GM19238 (cell line): ENCODE data around the gene OR11H1.
"Not testable (repeated sequence)": the region's sequence is repeated elsewhere in the genome, so short reads cannot be mapped to it uniquely, and the experiment has no call there.

ENCODE experiments used
- DNase-seq: peaks from one replicate; pipeline ENCODE4 v3.0.0; 2011; ENCODE audit warnings: low spot score; ENCODE audit not compliant: insufficient read length

OR11H1 gene, protein sequence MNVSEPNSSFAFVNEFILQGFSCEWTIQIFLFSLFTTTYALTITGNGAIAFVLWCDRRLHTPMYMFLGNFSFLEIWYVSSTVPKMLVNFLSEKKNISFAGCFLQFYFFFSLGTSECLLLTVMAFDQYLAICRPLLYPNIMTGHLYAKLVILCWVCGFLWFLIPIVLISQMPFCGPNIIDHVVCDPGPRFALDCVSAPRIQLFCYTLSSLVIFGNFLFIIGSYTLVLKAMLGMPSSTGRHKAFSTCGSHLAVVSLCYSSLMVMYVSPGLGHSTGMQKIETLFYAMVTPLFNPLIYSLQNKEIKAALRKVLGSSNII

DNA sequence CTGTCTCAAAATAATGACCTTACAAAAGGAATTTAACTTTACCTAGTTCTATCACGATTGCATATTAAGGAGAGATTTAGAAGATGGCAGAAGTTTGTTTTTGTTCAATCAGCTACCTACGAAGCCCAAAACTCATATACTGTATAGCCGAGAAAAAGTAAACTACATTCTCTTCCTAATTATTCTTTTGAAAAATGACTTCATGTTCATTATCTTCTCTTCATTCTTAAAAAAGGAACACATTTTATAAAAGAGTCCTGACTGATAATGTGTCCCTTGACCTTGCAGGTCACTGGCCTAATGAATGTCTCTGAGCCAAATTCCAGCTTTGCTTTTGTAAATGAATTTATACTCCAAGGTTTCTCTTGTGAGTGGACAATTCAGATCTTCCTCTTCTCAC lies at the start of gene OR11H1:
OR11H1 (plus strand) TSS at position 301 of the 400 bp plus-strand sequence; CDS start at position 301, 0 bp downstream.
- DNase-seq, result not testable (repeated sequence)

DNA sequence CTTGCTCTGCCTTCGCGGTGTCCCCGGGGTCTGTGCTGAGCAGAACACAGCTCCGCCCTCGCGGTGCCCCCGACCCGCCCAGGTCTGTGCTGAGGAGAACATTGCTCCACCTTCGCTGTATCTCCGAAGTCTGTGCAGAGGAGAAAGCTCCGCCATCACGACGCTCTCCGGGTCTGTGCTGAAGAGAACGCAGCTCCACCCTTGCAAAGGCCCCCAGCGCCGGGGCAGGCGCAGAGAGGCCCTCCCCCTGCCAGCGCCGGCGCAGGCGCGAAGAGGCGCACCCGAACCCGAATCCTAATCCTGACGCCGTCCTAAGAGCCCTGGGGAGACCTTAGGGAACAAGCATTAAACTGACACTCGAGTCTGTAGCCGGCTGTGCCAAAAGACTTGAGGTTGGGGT lies 18.0 kb upstream of the OR11H1 start:
- DNase-seq, result not testable (repeated sequence)

DNA sequence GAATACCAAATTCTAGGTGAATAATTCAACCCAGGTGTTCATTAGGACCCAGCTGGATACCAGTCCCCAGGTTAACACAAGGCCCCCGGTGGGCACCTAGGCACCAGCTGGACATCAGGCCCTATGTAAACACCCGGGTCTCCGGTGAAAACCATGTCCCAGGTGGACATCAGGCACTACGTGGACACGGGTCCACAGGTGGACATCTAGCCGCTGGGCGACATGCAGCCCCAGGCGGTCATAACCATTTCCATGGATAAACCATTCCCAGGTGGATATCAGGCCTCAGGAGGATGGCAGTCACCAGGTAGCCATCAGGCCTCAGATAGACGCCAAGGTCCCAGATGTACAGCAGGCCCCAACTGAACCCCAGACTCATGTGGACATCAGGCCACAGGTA lies 12.1 kb upstream of the OR11H1 start:
- DNase-seq, result not testable (repeated sequence)

DNA sequence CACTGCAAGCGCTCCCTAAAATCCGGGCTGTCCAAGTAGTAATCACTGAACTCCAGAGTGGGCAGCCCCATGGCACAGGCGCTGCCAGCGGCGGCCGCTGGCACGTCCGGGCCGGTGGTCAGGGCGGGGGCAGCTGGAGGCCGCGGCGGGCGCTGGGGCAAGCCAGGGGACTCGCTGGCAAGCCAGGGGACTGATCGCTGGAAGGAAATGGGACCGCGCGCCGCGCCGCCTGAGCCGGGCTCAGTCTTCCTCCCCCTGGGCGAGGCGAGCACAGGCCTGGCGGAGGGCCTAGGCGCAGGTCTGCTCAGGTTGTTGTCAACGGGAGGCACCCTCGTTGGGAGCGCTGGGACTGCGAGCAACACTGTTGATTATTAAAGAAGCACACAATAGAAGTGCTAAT lies 25.8 kb downstream of the OR11H1 start:
- not testable (repeated sequence) for DNase-seq

DNA sequence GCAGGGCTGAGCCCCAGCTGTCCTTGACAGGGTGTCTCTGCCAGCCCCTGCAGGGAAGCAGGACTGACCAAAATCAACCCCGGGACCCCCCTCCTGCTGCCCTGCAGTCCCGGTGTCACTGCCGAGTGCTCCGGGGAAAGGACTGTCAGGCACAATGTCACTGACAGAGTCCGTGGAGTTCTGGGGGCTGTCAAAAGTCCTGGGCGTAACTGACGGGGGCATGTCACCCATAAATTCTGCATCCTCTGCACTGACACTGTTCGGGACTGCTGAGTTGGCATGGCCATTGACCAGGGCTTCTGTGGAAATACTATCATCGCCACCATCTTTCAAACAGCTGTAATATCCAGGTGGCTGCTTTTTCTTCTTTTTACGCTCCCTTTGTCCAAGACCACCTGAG lies 35.5 kb downstream of the OR11H1 start:
- not testable (repeated sequence) for DNase-seq

DNA sequence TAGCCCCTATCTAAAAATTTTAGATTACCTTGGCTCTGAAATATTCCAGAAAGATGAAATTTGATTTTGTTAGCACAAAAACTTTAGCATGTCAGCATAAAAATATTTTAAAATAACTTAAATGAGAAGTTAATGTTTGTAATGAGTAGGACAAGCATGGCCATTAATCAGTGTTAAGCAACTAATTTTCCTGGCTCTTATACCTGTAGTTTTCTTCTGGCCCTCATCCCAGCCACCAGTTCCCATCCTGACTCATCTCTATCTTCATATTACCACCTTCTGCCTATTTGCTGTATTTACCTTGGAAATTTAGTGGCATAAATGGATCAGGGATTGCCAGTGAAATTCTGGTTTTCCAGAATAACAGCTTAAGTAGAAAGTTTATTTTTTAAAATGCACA lies 37.1 kb downstream of the OR11H1 start:
- DNase-seq, result not testable (repeated sequence)
